Liver (tissue), 9 donors: ENCODE measurements around the gene HYOU1. TPM values are rescaled to one million over a fixed set of nuclear protein-coding genes. Genes with fewer than 3 reads are reported as not detected.

Experiments
- DNase-seq: peaks from one replicate; pipeline ENCODE4 v3.0.0-alpha.2; 2017; ENCODE audit warnings: low spot score
- H3K27ac ChIP-seq, 2 donors: one replicate each; pipeline ENCODE4 v1.7.0; 2013; ENCODE audit warnings: inconsistent platforms in 2 of 2, low read length in 2 of 2, control low read depth in 1 of 2, low read depth in 1 of 2, mild to moderate bottlenecking in 1 of 2
- H3K27me3 ChIP-seq, 4 donors: one replicate each; pipeline versions ENCODE4 v1.6.1 to v1.7.0; 2013; ENCODE audit warnings: low read length in 3 of 4, inconsistent platforms in 1 of 4, mild to moderate bottlenecking in 1 of 4, moderate library complexity in 1 of 4; ENCODE audit not compliant: control insufficient read depth in 4 of 4, insufficient read depth in 4 of 4
- H3K36me3 ChIP-seq, 4 donors: one replicate each; pipeline versions ENCODE4 v1.6.1 to v1.7.0; 2013; ENCODE audit warnings: low read length in 3 of 4, mild to moderate bottlenecking in 3 of 4, low read depth in 1 of 4, moderate library complexity in 1 of 4; ENCODE audit not compliant: control insufficient read depth in 4 of 4, insufficient read depth in 3 of 4
- H3K4me1 ChIP-seq, 4 donors: one replicate each; pipeline versions ENCODE4 v1.6.1 to v1.7.0; 2013; ENCODE audit warnings: low read length in 3 of 4, mild to moderate bottlenecking in 3 of 4, moderate library complexity in 1 of 4; ENCODE audit not compliant: control insufficient read depth in 4 of 4, insufficient read depth in 4 of 4
- H3K4me3 ChIP-seq, 3 donors: one replicate each; pipeline versions ENCODE4 v1.6.1 to v1.7.0; 2013; ENCODE audit warnings: low read length in 3 of 3, control low read depth in 1 of 3, low read depth in 1 of 3, mild to moderate bottlenecking in 1 of 3
- H3K9ac ChIP-seq, 2 donors: one replicate each; pipeline ENCODE4 v1.7.0; 2013; ENCODE audit warnings: low read length in 2 of 2, mild to moderate bottlenecking in 2 of 2, moderate library complexity in 2 of 2, control low read depth in 1 of 2, low read depth in 1 of 2
- H3K9me3 ChIP-seq, 4 donors: one replicate each; pipeline versions ENCODE4 v1.6.1 to v1.7.0; 2013; ENCODE audit warnings: low read length in 3 of 4; ENCODE audit not compliant: control insufficient read depth in 4 of 4
- CTCF ChIP-seq: fragments of 150-350 bp; IDR thresholded peaks from 2 replicates; pipeline ENCODE4 v1.5.1; 2017; ENCODE audit warnings: improper control_type of control experiment, low read depth, low read length; ENCODE audit not compliant: missing input control
- EGR1 ChIP-seq, 2 donors: IDR thresholded peaks; 2 replicates each; pipeline ENCODE4 v1.6.1; 2016 to 2018; ENCODE audit warnings: antibody characterized with exemption in 2 of 2, low read depth in 2 of 2
- FOXA1 ChIP-seq: IDR thresholded peaks from 2 replicates; pipeline ENCODE4 v1.6.1; 2016; ENCODE audit warnings: antibody characterized with exemption
- FOXA2 ChIP-seq: IDR thresholded peaks from 2 replicates; pipeline ENCODE4 v1.6.1; 2016; ENCODE audit warnings: antibody characterized with exemption
- GABPA ChIP-seq, 2 donors: IDR thresholded peaks in 1 of 2; conservative IDR thresholded peaks in 1 of 2; 2 replicates each; pipeline ENCODE4 v1.6.1; 2016; ENCODE audit warnings: antibody characterized with exemption in 2 of 2, mild to moderate bottlenecking in 1 of 2, moderate library complexity in 1 of 2
- HNF4A ChIP-seq, 2 donors: conservative IDR thresholded peaks; 2 replicates each; pipeline ENCODE4 v1.6.1; 2016; ENCODE audit warnings: antibody characterized with exemption in 2 of 2, mild to moderate bottlenecking in 2 of 2
- HNF4G ChIP-seq: IDR thresholded peaks from 2 replicates; pipeline ENCODE4 v1.6.1; 2016; ENCODE audit warnings: antibody characterized with exemption
- JUND ChIP-seq, 2 donors: IDR thresholded peaks; 2 replicates each; pipeline ENCODE4 v1.6.1; 2016; ENCODE audit warnings: antibody characterized with exemption in 2 of 2
- NR2F2 ChIP-seq: IDR thresholded peaks from 2 replicates; pipeline ENCODE4 v1.6.1; 2016; ENCODE audit warnings: antibody characterized with exemption
- RAD21 ChIP-seq, 2 donors: IDR thresholded peaks; 2 replicates each; pipeline ENCODE4 v1.6.1; 2016; ENCODE audit warnings: antibody characterized with exemption in 2 of 2, mild to moderate bottlenecking in 2 of 2
- RXRA ChIP-seq, 2 donors: IDR thresholded peaks; 2 replicates each; pipeline ENCODE4 v1.6.1; 2017 to 2018; ENCODE audit warnings: antibody characterized with exemption in 2 of 2, mild to moderate bottlenecking in 1 of 2
- SP1 ChIP-seq: IDR thresholded peaks from 2 replicates; pipeline ENCODE4 v1.6.1; 2018; ENCODE audit warnings: antibody characterized with exemption, mild to moderate bottlenecking
- TAF1 ChIP-seq: conservative IDR thresholded peaks from 2 replicates; pipeline ENCODE4 v1.6.1; 2016; ENCODE audit warnings: antibody characterized with exemption, mild to moderate bottlenecking
- YY1 ChIP-seq: IDR thresholded peaks from 2 replicates; pipeline ENCODE4 v1.6.1; 2016; ENCODE audit warnings: antibody characterized with exemption, mild to moderate bottlenecking
- WGBS: extraction: QIAGEN DNeasy Blood & Tissue Kit; methylation state at CpG from one replicate; pipeline ENCODE4 v1.1.7; 2013; 5-methylcytosine and 5-hydroxymethylcytosine counted together
- polyA plus RNA-seq, 2 donors: library from polyadenylated mRNA; stranded (reverse) in 1 of 2; unstranded in 1 of 2; fragments of 200-250 nt in 1 of 2; fragments of >200 nt in 1 of 2; fragmentation: Nextera tagmentation in 1 of 2; extraction: Ambion mirVana in 1 of 2; gene quantifications; one replicate each; pipeline versions ENCODE4 v1.2.1 to v1.2.3, GENCODE V29; 2013 to 2015
- total RNA-seq, 2 donors: library from RNA; depleted of rRNA; stranded (reverse); fragments of >200 nt; gene quantifications; one replicate each; pipeline ENCODE4 v1.2.3, GENCODE V29; 2014
- TF ChIP-seq, protein P1 (sequence below): IDR thresholded peaks from 2 replicates; pipeline ENCODE4 v1.6.1; 2016; ENCODE audit warnings: antibody characterized with exemption
- TF ChIP-seq, protein P2 (sequence below): IDR thresholded peaks from 2 replicates; pipeline ENCODE4 v1.6.1; 2016; ENCODE audit warnings: antibody characterized with exemption
- TF ChIP-seq, protein P3 (sequence below): IDR thresholded peaks from 2 replicates; pipeline ENCODE4 v1.6.1; 2016; ENCODE audit warnings: antibody characterized with exemption
- TF ChIP-seq, protein P4 (sequence below): IDR thresholded peaks from 2 replicates; pipeline ENCODE4 v1.6.1; 2016; ENCODE audit warnings: antibody characterized with exemption, mild to moderate bottlenecking
- donor health status: healthy.
- donor health status: healthy.
- donor health status: healthy.
- donor health status: healthy.
- donor health status: healthy.

The HYOU1 gene
- total and polyA plus RNA-seq, 4 donors, result 41.6 to 270 (median 119) TPM

DNA sequence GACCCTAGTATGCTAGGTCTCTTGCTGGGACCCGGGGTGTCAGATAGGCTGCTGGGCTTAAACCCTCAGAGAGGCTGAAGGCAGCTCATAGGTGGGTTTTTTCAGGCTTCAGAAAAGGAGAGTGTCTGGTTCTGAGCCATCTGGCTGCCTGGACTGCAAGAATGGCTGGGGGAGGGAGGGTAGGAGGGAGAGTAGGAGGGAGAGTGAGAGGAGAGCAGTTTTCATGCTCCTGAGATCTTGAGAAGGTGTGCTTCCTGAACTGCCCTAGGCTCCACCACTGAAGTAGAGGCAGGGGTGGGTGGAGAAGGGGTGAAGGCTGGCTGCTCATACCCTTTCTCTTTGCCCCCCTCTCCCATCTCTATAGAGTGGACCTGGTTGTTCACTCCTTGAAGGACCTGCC lies 32.3 kb upstream of the HYOU1 start:
- Histone ChIP-seq H3K9me3 (no peaks in the 10 kb centered on the region), H3K27me3 (no peaks in the 10 kb centered on the region), H3K4me3 (no peak overlapping the region), H3K9ac (no peak overlapping the region), H3K36me3 (peaks cover 0 to 6% (median under 1%) of the 10 kb centered on the region in 4 donors), H3K4me1 (peaks cover 5 to 33% (median 20%) of the 10 kb centered on the region in 4 donors), H3K27ac (no peak overlapping the region)
- no peak for DNase-seq
- TF ChIP-seq YY1 (no peak), TAF1 (no peak), NR2F2 (no peak), FOXA2 (no peak), FOXA1 (no peak), RXRA (IDR thresholded peaks at IDR 0.05) (no peak), HNF4G (no peak), EGR1 (IDR thresholded peaks at IDR 0.05; ENCODE audit: low read depth in 2 of 2) (no peak)
- TF ChIP-seq, protein P1, sequence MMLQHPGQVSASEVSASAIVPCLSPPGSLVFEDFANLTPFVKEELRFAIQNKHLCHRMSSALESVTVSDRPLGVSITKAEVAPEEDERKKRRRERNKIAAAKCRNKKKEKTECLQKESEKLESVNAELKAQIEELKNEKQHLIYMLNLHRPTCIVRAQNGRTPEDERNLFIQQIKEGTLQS, result no peak
- TF ChIP-seq, protein P2, sequence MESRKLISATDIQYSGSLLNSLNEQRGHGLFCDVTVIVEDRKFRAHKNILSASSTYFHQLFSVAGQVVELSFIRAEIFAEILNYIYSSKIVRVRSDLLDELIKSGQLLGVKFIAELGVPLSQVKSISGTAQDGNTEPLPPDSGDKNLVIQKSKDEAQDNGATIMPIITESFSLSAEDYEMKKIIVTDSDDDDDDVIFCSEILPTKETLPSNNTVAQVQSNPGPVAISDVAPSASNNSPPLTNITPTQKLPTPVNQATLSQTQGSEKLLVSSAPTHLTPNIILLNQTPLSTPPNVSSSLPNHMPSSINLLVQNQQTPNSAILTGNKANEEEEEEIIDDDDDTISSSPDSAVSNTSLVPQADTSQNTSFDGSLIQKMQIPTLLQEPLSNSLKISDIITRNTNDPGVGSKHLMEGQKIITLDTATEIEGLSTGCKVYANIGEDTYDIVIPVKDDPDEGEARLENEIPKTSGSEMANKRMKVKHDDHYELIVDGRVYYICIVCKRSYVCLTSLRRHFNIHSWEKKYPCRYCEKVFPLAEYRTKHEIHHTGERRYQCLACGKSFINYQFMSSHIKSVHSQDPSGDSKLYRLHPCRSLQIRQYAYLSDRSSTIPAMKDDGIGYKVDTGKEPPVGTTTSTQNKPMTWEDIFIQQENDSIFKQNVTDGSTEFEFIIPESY, result no peak
- 96% methylated on average over 1 of the region's 1 CpG for WGBS

GRCh38 chr11:119088406-119088805 lies 31.4 kb upstream of the HYOU1 start:
- no peak overlapping the region for H3K9ac ChIP-seq
- WGBS, result 96% methylated on average over 9 of the region's 9 CpGs
- no peaks in the 10 kb centered on the region for H3K27me3 ChIP-seq
- TF ChIP-seq HNF4A (conservative IDR thresholded peaks at IDR 0.05) (no peak), JUND (IDR thresholded peaks at IDR 0.05) (no peak), GABPA (IDR thresholded peaks at IDR 0.05 in 1 of 2, conservative IDR thresholded peaks at IDR 0.05 in 1 of 2) (no peak), RAD21 (IDR thresholded peaks at IDR 0.05) (no peak), YY1 (no peak), CTCF (no peak), HNF4G (no peak), EGR1 (IDR thresholded peaks at IDR 0.05; ENCODE audit: low read depth in 2 of 2) (no peak), FOXA1 (no peak), SP1 (no peak), FOXA2 (no peak), TAF1 (no peak), NR2F2 (no peak)
- TF ChIP-seq, protein P1, result no peak
- TF ChIP-seq, protein P2, result no peak
- TF ChIP-seq, protein P3, sequence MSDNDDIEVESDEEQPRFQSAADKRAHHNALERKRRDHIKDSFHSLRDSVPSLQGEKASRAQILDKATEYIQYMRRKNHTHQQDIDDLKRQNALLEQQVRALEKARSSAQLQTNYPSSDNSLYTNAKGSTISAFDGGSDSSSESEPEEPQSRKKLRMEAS, result no peak
- TF ChIP-seq, protein P4, sequence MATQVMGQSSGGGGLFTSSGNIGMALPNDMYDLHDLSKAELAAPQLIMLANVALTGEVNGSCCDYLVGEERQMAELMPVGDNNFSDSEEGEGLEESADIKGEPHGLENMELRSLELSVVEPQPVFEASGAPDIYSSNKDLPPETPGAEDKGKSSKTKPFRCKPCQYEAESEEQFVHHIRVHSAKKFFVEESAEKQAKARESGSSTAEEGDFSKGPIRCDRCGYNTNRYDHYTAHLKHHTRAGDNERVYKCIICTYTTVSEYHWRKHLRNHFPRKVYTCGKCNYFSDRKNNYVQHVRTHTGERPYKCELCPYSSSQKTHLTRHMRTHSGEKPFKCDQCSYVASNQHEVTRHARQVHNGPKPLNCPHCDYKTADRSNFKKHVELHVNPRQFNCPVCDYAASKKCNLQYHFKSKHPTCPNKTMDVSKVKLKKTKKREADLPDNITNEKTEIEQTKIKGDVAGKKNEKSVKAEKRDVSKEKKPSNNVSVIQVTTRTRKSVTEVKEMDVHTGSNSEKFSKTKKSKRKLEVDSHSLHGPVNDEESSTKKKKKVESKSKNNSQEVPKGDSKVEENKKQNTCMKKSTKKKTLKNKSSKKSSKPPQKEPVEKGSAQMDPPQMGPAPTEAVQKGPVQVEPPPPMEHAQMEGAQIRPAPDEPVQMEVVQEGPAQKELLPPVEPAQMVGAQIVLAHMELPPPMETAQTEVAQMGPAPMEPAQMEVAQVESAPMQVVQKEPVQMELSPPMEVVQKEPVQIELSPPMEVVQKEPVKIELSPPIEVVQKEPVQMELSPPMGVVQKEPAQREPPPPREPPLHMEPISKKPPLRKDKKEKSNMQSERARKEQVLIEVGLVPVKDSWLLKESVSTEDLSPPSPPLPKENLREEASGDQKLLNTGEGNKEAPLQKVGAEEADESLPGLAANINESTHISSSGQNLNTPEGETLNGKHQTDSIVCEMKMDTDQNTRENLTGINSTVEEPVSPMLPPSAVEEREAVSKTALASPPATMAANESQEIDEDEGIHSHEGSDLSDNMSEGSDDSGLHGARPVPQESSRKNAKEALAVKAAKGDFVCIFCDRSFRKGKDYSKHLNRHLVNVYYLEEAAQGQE, result no peak
- H3K4me1 ChIP-seq, result peaks cover 5 to 25% (median 14%) of the 10 kb centered on the region in 4 donors
- no peak overlapping the region for H3K27ac ChIP-seq
- DNase-seq, result no peak
- peaks cover 0 to 6% (median under 1%) of the 10 kb centered on the region in 4 donors for H3K36me3 ChIP-seq
- H3K9me3 ChIP-seq, result no peaks in the 10 kb centered on the region
- H3K4me3 ChIP-seq, result no peak overlapping the region
